GM04503 (cell line): ENCODE data around the gene SMTNL1.

ENCODE experiments used
- DNase-seq: peaks from one replicate; pipeline ENCODE4 v3.0.0-alpha.2; 2012; ENCODE audit warnings: low read depth

SMTNL1 gene

GRCh38 chr11:57588046-57588710, 50.8 kb downstream of the SMTNL1 start:
- DNase-seq: no peak

DNA sequence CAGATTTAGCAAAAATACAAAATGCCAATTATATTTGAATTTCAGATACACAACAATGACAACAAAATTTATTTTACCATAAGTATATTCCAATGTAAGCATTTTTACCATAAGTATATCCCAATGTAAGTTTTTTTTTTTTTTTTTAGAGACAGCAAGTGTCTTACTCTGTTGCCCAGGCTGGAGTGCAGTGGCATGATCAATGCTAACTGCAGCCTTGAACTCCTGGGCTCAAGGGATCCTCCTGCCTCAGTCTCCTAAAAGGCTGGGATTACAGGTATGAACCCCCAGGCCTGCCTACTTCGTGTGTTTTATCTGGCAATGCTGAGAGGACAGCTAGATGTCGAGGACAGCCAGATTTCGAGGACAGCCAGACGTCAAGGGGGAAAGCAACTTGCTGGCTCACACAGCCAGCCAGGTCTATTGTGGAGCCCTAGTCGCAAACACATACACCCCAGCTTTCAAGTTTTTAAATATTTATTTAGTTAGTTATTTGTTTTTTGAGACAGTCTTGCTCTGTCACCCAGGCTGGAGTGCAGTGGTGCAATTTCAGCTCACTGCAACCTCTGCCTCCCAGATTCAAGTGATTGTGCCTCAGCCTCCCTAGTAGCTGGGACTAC, 59.0 kb downstream of the SMTNL1 start:
- DNase-seq: no peak

DNA sequence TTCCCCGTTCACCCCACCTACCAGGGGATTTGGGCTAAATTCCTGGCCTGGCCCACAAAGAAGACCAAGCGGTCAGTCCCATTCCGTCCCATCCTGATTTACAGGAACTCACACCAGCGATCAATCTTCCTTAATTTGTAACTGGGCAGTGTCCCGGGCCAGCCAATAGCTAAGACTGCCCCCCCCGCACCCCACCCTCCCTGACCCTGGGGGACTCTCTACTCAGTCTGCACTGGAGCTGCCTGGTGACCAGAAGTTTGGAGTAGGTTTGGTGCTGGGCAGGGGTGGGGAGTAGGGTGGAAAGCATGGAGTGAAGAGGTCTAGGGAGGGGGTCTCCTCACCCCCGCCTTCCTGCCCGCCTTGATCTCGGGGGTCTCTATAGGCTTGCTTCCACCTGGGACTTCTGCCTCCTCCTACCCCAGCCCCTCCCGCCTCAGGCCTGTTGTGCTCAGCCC, 60.1 kb downstream of the SMTNL1 start, which contains the start of gene SERPING1:
TSS of gene SERPING1 (plus strand) at position 225 of the 455 bp plus-strand sequence. CDS start 586 bp downstream, outside the sequence.
- no peak for DNase-seq

DNA sequence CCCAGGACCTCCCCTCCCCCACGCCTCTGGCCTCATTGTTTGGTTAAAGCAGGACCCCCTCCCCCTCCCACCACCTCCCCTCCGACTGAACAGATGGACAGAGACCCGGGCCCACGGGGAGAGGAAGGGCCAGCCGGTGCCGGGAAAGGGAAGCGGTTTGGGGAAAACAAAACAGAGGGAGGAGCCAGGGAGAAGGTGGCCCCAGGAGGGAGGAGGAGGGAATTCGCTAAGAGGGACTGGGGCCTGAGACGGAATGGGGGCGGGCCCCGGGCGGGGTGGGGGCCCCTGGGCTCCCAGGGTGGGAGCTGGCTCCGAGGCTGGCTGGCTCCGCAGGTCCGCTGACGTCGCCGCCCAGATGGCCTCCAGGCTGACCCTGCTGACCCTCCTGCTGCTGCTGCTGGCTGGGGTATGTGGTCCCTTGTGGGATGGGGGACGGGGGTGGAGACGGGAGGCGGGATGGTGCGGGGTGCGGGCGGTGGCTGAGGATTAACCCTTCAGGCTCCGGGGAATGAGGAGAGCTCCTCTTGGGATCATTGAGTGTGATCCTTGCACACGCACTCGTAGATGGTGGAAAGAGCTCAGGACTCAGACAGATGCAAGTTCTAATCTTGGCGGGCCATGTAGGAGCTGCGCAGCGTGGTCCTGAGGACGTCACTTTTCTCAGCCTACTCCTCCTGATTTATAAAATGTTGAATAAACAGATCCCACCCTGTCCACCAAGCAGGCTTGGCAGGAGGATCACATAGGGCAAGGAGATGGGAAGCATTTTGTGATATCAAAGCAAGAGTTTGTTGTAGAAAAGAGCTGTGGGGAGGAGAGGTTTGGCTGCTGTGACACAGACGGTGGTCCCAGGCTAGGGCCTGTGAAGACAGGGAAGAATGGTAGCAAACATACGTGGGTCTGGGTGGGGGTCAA, 60.8 kb downstream of the SMTNL1 start:
- DNase-seq: no peak

- DNase-seq: no peak
These were observed 61.4 kb downstream of the SMTNL1 start for GRCh38 chr11:57598831-57599155.

GRCh38 chr11:57599381-57599780, 62.0 kb downstream of the SMTNL1 start:
- no peak for DNase-seq
